GM12892 (cell line): ENCODE measurements around the gene MICAL2.

Source experiments
- DNase-seq: peaks from one replicate; pipeline ENCODE4 v3.0.0; 2011; ENCODE audit not compliant: insufficient read length
- FAIRE-seq: peaks from 2 replicates; lab custom pipeline; 2011; peaks lifted over from hg19 to GRCh38; lab: Jason Lieb, UNC
- POLR2A ChIP-seq: IDR thresholded peaks from 2 replicates; pipeline ENCODE4 v1.6.1; 2011; ENCODE audit warnings: low read depth, low read length, control low read depth
- POLR2AphosphoS5 ChIP-seq: IDR thresholded peaks from 2 replicates; pipeline ENCODE4 v1.6.1; 2011; ENCODE audit warnings: low read depth, low read length, control low read depth
- TAF1 ChIP-seq: IDR thresholded peaks from 2 replicates; pipeline ENCODE4 v1.6.1; 2011; ENCODE audit warnings: low read depth, mild to moderate bottlenecking, control low read depth, low read length, borderline replicate concordance

The MICAL2 gene

DNA sequence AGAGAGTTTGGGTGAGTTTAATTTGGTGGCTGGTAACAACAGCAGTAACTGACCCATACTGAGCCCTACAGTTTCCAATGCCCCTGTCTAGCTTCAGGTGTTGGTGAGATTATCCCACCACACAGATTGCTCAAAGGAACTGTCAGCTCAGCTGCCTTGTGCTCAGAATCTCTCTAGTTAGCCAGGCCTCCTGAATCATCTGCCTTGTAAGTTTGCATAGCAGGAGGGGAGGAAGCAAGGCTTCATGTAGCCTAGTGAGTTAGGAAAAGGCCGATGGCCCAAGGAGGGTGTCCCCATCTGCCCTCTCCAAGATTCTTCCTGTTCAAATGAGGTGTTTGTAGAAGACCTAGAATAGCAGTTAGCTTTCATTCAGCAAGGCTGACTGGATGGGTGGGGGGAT lies 74.3 kb downstream of the MICAL2 start:
- no peak for DNase-seq
- TF ChIP-seq POLR2A (no peak), POLR2AphosphoS5 (no peak), TAF1 (no peak)
- FAIRE-seq: no peak

DNA sequence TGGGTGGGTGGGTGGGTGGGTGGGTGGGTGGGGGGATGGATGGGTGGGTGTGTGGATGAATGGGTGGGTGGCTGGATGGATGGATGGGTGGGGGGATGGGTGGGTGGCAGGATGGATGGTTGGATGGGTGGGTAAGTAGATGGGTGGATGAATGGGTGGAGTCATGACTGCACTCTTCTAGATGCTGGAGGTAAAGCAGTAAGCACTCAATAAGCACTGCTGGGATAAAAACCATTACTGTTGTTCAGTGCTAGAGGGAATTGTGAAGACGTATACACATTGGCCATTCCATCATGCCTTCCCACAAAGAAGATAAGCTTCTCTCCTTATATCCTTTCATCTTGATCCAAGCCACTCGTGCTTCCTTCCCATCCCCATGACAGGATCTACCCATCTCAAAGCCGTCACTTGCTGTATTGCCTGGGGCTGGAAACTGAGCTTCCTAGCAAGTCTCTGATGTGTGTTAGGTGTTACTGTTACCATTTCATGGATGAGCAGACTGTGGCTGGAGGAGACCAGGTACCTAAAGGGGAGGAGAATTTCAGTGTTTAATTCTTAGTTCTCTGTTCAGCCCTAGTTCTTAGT lies 74.8 kb downstream of the MICAL2 start:
- FAIRE-seq (no peak), DNase-seq (no peak)
- TF ChIP-seq TAF1 (no peak), POLR2AphosphoS5 (no peak), POLR2A (no peak)

DNA sequence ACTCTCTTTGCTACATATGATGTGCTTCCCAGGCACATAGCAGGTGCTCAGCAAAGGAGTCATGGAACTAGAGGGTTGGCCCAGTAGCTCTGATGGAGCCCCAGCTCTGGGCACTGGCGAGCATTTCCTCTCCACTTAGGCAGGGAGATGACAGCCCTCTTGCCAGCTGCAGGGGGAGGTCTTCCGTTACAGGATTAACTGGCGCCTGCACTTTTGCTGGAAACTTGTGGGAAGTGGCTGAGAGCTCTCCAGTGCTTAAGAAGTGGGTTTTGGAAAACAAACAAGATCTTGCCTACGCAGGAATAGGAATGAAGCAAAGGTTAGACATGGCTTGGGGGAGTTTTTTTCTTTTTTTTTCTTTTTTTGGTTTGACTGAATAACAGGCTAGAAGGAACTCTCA lies 75.5 kb downstream of the MICAL2 start:
- DNase-seq (no peak), FAIRE-seq (no peak)
- TF ChIP-seq POLR2AphosphoS5: no peak
- no peak for TF ChIP-seq POLR2A
- no peak for TF ChIP-seq TAF1

DNA sequence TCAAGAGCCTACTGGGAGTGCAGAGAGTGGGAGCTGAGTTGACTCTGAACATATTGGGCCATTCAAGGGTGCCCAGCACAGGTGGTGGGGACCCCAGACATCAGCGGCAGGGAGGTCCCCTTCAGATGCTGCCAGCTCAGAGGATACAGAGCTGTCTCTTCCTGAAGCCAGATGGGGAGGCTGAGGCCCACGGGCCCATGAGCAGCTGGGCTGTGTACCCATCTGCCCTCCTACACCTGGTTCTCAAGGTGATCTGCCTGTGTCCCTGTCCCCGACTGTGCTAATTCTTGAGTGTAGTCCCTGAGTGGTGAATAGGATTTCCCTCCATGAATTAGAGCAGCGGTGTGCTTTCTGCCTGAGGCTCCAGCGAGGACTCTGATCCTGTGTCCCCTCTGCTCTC lies 76.3 kb downstream of the MICAL2 start:
- FAIRE-seq (no peak), DNase-seq (no peak)
- no peak for TF ChIP-seq POLR2A
- no peak for TF ChIP-seq POLR2AphosphoS5
- no peak for TF ChIP-seq TAF1

DNA sequence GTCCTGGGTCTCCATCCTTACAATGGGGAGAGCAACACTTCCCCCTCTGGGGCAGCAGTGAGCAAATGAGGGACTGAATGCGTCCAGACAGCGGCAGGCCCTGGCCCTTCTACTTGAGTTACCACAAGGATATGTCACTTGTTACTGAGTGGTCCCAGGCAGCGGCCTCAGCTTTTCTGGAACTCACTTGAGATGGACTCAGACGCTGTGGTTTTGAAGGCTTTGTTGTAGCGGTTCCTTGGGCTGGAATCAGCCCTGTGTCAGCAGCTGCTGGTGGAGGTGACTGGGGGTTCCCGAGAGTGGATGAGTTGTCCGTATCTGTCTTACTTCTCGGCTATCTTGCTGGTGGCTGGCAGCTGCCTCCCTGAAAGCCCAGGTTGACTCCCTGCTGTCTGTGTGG lies 77.0 kb downstream of the MICAL2 start:
- DNase-seq (no peak), FAIRE-seq (no peak)
- TF ChIP-seq POLR2AphosphoS5 (no peak), POLR2A (no peak), TAF1 (no peak)

DNA sequence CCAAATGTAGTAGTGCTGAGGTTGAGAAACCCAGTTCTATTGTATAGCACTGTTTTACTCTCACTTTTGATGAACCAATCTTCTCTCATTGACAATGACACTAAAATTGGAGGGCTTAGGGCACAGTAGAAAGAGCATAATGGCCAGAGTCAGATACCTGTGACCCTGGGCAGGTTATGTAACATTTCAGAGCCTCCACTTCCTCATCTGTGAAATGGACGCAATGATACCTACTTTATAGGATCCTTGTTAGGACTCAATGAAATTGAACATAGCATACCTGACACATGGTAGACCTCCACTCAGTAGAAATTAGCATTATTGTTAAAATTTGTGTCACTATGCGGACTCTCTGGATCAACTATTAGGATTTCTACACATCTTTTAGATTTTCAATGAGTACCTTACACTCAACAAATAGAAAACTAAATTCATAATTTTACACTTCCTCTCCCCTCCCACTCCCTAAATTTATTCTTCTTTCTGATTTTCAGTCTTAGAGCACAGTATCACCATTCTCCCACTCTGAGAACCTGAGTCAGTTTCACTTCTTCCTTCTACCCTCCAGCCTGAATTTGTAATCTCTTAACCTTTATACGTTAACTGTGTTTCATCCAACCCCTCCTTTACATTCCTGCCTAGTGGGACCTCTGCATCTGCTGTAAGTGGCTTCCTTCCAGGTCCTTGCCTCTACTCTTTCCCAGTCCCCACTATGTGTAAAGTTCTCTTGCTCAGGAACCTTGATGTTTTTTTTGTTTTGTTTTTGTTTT lies 78.3 kb downstream of the MICAL2 start:
- FAIRE-seq (peak; percentile 89), DNase-seq (peak; percentile 36)
- TF ChIP-seq POLR2A: no peak
- no peak for TF ChIP-seq TAF1
- no peak for TF ChIP-seq POLR2AphosphoS5

DNA sequence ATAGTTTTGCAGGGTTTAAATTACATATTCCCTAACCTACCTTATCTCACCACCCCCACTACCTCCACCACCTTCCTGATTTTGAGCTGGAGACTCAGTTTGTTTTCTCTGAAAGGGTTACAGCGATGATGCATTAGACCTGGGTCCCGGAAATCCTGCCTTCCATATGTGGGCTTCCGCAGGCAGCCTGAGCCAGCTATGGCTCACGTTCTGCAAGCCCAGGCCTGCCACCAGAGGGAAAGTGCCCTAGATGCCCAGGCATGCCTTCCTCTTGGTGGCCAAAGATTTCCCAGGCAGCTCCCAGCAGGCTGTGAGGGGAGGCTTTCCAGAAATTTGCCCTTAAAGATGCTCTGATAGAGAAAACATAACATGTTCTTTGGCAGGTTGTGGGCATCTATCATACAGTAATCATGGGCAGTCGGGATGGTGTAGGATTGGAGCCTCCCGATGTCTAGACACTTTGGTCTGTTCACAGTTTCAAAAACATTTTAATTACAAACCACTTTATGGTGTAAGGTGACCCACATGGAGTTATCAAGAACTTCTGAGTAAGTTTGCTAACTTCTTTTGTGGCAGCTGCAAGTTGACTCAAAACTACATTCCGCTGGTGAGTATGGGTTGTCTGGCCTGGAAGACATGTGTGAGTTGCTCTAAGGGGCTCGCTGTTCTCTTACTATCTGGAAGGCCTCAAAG lies 79.3 kb downstream of the MICAL2 start:
- DNase-seq (no peak), FAIRE-seq (peak; percentile 73)

DNA sequence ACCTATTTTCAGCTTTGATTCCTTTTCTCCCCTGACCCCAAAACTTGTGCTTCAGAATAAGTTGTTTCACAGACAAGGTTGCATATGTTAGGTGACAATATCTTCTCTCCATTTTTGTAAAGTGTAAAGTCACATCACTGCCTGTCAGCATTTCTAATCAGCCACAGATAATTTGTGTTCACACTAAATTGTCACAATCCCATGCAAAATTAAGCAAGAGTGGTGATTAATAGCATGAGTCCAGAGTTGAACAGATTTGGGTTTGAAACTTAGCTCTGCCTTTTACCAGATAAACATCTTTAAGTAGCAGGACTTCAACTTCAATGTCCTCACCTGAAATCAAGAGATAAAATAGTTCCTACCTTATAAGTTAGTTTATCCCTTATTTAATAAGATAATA lies 80.1 kb downstream of the MICAL2 start:
- no peak for DNase-seq
- TF ChIP-seq POLR2A (no peak), POLR2AphosphoS5 (no peak), TAF1 (no peak)
- no peak for FAIRE-seq

More for the DNA sequence above, 79.3 kb downstream of the MICAL2 start:
- TF ChIP-seq POLR2A (no peak), POLR2AphosphoS5 (no peak), TAF1 (no peak)

DNA sequence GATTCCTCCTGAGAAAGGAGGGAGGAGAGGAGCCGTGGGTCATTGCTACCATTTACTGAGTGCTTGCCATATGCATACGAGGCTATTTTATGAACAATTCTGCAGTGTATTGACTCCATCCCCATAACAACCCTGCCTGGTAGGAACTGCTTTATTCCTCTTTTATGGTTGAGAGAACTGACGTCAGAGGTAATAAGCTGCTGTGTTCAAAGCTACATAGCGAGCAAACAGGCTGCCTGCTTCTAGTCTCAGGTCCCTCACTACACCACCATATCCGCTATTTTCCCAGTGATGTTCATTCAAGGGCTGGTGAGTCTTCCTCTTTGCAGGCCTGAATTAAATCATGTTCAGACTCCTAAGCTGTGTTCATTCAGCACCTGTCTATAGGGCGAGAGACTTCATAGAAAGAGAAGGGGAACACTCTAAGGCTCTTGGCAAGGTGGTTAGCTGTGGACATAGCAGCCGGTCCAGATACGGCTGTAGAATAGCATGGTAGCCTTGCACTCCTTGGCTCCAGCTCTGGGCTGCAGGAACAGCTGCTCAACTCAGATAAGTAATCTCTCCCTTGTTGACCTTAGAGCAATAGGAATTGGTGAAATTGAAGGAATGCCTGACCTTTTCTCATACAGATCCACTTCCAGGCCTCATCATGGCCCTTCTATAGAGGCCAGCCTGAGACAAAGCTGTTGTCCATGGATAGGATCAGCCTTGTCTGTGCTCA lies 82.6 kb downstream of the MICAL2 start:
- FAIRE-seq (no peak), DNase-seq (no peak)
- no peak for TF ChIP-seq POLR2AphosphoS5
- no peak for TF ChIP-seq POLR2A

DNA sequence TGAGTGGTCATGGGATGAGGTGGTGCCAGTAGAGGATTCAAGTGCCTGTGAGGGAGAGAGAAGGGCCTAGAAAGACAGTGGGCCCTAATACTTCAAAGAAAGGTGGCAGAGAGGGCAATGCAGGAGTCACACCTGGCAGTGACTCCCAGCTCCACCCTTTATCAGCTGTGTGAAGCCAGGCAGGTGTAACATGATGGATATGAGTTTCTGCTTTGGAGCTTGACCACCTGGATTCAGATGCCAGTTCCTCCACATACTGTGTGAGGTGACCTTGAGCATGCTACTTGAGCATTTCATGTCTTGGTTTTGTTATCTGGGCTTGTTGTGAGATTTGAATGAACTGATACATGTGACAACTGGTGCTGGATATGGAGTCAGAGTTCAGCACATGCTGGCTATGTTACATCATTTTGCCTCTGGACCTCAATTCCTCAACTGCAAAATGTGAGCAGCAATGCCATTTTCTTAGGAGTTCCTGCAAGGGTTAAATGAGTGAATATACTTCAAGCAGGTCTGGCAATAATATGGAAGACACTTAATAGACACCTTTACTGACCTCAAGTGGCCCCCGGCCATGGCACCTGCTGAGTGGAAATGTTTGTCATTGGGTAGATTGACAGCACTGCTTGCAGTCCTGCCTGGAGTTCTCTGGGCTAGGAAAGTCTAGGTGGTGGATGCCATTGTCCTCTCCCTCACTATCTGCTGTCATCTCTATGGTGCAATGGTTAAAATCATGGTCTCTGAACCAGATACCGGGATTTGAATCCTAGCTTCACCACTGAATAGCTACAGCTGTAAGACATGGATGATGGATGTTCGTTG lies 83.3 kb downstream of the MICAL2 start:
- TF ChIP-seq TAF1: no peak
- TF ChIP-seq POLR2A: no peak
- no peak for TF ChIP-seq POLR2AphosphoS5
- FAIRE-seq: no peak
- no peak for DNase-seq
